HepG2 (cell line): ENCODE data around the gene KDM4B. TPM values are rescaled to one million over a fixed set of nuclear protein-coding genes. Genes with fewer than 3 reads are reported as not detected.

ENCODE experiments used
- BHLHE40 ChIP-seq: IDR thresholded peaks from 2 replicates; pipeline ENCODE4 v1.6.1; 2011; ENCODE audit warnings: low read length, improper control_type of control experiment
- HMGXB4 ChIP-seq, 2 experiments: sonication (generic) in 1 of 2; formaldehyde crosslinking in 1 of 2; IDR thresholded peaks; 2 replicates each; pipeline versions ENCODE4 v1.4.0 to v1.6.1; 2018 to 2020; ENCODE audit warnings: missing genetic modification reagents in 2 of 2, borderline replicate concordance in 1 of 2, low read depth in 1 of 2, mild to moderate bottlenecking in 1 of 2, missing biosample characterization in 1 of 2
- HOXA7 ChIP-seq: sonication (generic); formaldehyde crosslinking; IDR thresholded peaks from 2 replicates; pipeline ENCODE4 v1.8.1; 2022; ENCODE audit warnings: mild to moderate bottlenecking, missing genetic modification reagents, moderate library complexity
- KDM3A ChIP-seq: IDR thresholded peaks from 2 replicates; pipeline ENCODE4 v1.6.1; 2018; ENCODE audit warnings: low read depth, missing compliant biosample characterization
- MIXL1 ChIP-seq: IDR thresholded peaks from 2 replicates; pipeline ENCODE4 v1.6.1; 2016
- NR2C2 ChIP-seq: sonication (generic); formaldehyde crosslinking; IDR thresholded peaks from 2 replicates; pipeline ENCODE4 v1.4.0; 2020; ENCODE audit warnings: missing genetic modification reagents, mild to moderate bottlenecking, moderate library complexity, borderline replicate concordance
- NR2F2 ChIP-seq: IDR thresholded peaks from 2 replicates; pipeline ENCODE4 v1.6.1; 2012; ENCODE audit warnings: low read depth, inconsistent platforms, borderline replicate concordance
- TEAD3 ChIP-seq: optimal IDR thresholded peaks from 2 replicates; pipeline ENCODE3; 2016; ENCODE audit warnings: borderline replicate concordance
- TERF1 ChIP-seq: sonication (generic); formaldehyde crosslinking; IDR thresholded peaks from 2 replicates; pipeline ENCODE4 v1.8.0; 2022; ENCODE audit warnings: mild to moderate bottlenecking, missing genetic modification reagents, moderate library complexity
- ZBTB10 ChIP-seq: sonication (generic); formaldehyde crosslinking; IDR thresholded peaks from 2 replicates; pipeline ENCODE4 v1.4.0; 2020; ENCODE audit warnings: missing genetic modification reagents, borderline replicate concordance
- ZFY ChIP-seq: sonication (generic); formaldehyde crosslinking; IDR thresholded peaks from 2 replicates; pipeline ENCODE4 v1.4.0; 2020; ENCODE audit warnings: missing genetic modification reagents
- ZNF30 ChIP-seq: sonication (generic); formaldehyde crosslinking; IDR thresholded peaks from 2 replicates; pipeline ENCODE4 v1.5.0; 2020; ENCODE audit warnings: mild to moderate bottlenecking, missing genetic modification reagents
- ZNF563 ChIP-seq: sonication (generic); formaldehyde crosslinking; IDR thresholded peaks from 2 replicates; pipeline ENCODE4 v1.8.0; 2022; ENCODE audit warnings: mild to moderate bottlenecking, moderate library complexity, missing genetic modification reagents
- ZNF564 ChIP-seq: sonication (generic); formaldehyde crosslinking; IDR thresholded peaks from 2 replicates; pipeline ENCODE4 v1.8.1; 2023; ENCODE audit warnings: mild to moderate bottlenecking, missing genetic modification reagents
- ZNF569 ChIP-seq: sonication (generic); formaldehyde crosslinking; IDR thresholded peaks from 2 replicates; pipeline ENCODE4 v1.5.0; 2020; ENCODE audit warnings: mild to moderate bottlenecking, missing genetic modification reagents, moderate library complexity, borderline replicate concordance
- ZNF749 ChIP-seq: sonication (generic); formaldehyde crosslinking; IDR thresholded peaks from 2 replicates; pipeline ENCODE4 v1.8.0; 2022; ENCODE audit warnings: mild to moderate bottlenecking, missing genetic modification reagents, moderate library complexity, borderline replicate concordance
- ZNF777 ChIP-seq: sonication (generic); formaldehyde crosslinking; IDR thresholded peaks from 2 replicates; pipeline ENCODE4 v1.4.0; 2020; ENCODE audit warnings: missing genetic modification reagents
- ZSCAN22 ChIP-seq: sonication (generic); formaldehyde crosslinking; IDR thresholded peaks from 2 replicates; pipeline ENCODE4 v1.4.0; 2020; ENCODE audit warnings: mild to moderate bottlenecking, missing genetic modification reagents
- polyA plus RNA-seq, 8 experiments: library from polyadenylated mRNA; depleted of rRNA in 3 of 8; stranded (reverse) in 7 of 8; unstranded in 1 of 8; fragments of >200 nt; fragmentation: Illumina TruSeq in 4 of 8; extraction: Trizol in 4 of 8; gene quantifications; 2 replicates each; pipeline versions ENCODE4 v1.2.1 to v1.2.3, GENCODE V29; 2011 to 2016; ENCODE audit warnings: low read depth in 4 of 8, missing spikeins in 1 of 8, mixed read lengths in 1 of 8; ENCODE audit not compliant: insufficient read depth in 1 of 8
- total RNA-seq, 5 experiments: library from RNA; depleted of rRNA; stranded (reverse); fragments of >200 nt; fragmentation: Illumina TruSeq; extraction: Trizol; gene quantifications; 2 replicates each; pipeline ENCODE4 v1.2.3, GENCODE V29; 2016; ENCODE audit warnings: low read depth in 1 of 5

Gene KDM4B
- total and polyA plus RNA-seq, 2 of the 13 experiments (the other 11 are each of a cell fraction or from before 2014, with no cell fraction given), result 4.9 to 14.6 TPM

GRCh38 chr19:4968462-4969291 lies at the start of gene KDM4B (continued):
- TF ChIP-seq ZNF777 (peak; percentile 54; the same call in 1 of the 2 replicates), ZNF564 (CRISPR knock-in tag) (no peak), ZNF563 (CRISPR knock-in tag) (no peak), NR2C2 (CRISPR knock-in tag) (no peak), ZFY (peak; percentile 85), ZNF569 (CRISPR knock-in tag) (no peak), TEAD3 (CRISPR knock-in tag) (peak; percentile 69), NR2F2 (no peak), BHLHE40 (peak; percentile 84), TERF1 (CRISPR knock-in tag) (no peak), ZBTB10 (CRISPR knock-in tag) (0 out of 2 replicates have a peak, but pooled peaks have one; percentile 38), ZSCAN22 (CRISPR knock-in tag) (no peak), ZNF30 (CRISPR knock-in tag) (no peak), HMGXB4 (CRISPR knock-in tag; IDR thresholded peaks at IDR 0.05; ENCODE audit: borderline replicate concordance in 1 of 2, low read depth in 1 of 2) (peak in 1 of 2 experiments; percentile 36; a peak in 1 of 4 replicates), MIXL1 (CRISPR knock-in tag) (no peak), ZNF749 (CRISPR knock-in tag) (no peak), KDM3A (CRISPR knock-in tag) (peak; percentile 29; the same call in 1 of the 2 replicates), HOXA7 (CRISPR knock-in tag) (no peak)
